Smooth muscle cell (in vitro differentiated cells): ENCODE measurements around the gene DKK3. TPM values are rescaled to one million over a fixed set of nuclear protein-coding genes. Genes with fewer than 3 reads are reported as not detected.

Experiments used
- DNase-seq: peaks from one replicate; lab custom pipeline; 2025; ENCODE audit not compliant: unreplicated experiment; lab: John Stamatoyannopoulos, UW
- H2AFZ ChIP-seq: fragments of 200-600 bp; sonication (generic); 2 replicates; pipeline ENCODE4 v1.6.0; 2016; ENCODE audit warnings: antibody characterized with exemption, low read depth, mild to moderate bottlenecking
- H3F3A ChIP-seq: fragments of 200-600 bp; sonication (generic); 2 replicates; pipeline ENCODE4 v1.6.0; 2017; ENCODE audit warnings: antibody characterized with exemption, low read depth
- H3K27ac ChIP-seq: fragments of 200-600 bp; sonication (generic); 2 replicates; pipeline ENCODE4 v1.5.1; 2016; ENCODE audit warnings: low read depth, mild to moderate bottlenecking
- H3K27me3 ChIP-seq: fragments of 200-600 bp; sonication (generic); 2 replicates; pipeline ENCODE4 v1.6.1; 2016; ENCODE audit warnings: low read depth, mild to moderate bottlenecking
- H3K36me3 ChIP-seq: fragments of 200-600 bp; sonication (generic); 2 replicates; pipeline ENCODE4 v1.5.1; 2016; ENCODE audit warnings: low read depth
- H3K4me1 ChIP-seq: fragments of 200-600 bp; sonication (generic); 2 replicates; pipeline ENCODE4 v1.5.1; 2016; ENCODE audit warnings: low read depth
- H3K4me2 ChIP-seq: fragments of 200-600 bp; sonication (generic); 2 replicates; pipeline ENCODE4 v1.6.0; 2016; ENCODE audit warnings: mild to moderate bottlenecking
- H3K4me3 ChIP-seq: fragments of 200-600 bp; sonication (generic); 2 replicates; pipeline ENCODE4 v1.5.1; 2016; ENCODE audit warnings: mild to moderate bottlenecking
- H3K79me2 ChIP-seq: fragments of 200-600 bp; sonication (generic); 2 replicates; pipeline ENCODE4 v1.6.0; 2016; ENCODE audit warnings: low read depth, mild to moderate bottlenecking
- H3K9ac ChIP-seq: fragments of 200-600 bp; sonication (generic); 2 replicates; pipeline ENCODE4 v1.6.0; 2016; ENCODE audit warnings: low read depth
- H3K9me3 ChIP-seq: fragments of 200-600 bp; sonication (generic); replicated peaks from 2 replicates; pipeline ENCODE4 v1.5.1; 2016; ENCODE audit warnings: low read depth
- H4K20me1 ChIP-seq: fragments of 200-600 bp; sonication (generic); 2 replicates; pipeline ENCODE4 v1.6.0; 2016; ENCODE audit warnings: low read depth
- WGBS: methylation state at CpG from one replicate; pipeline ENCODE4 v1.1.7; 2016; ENCODE audit warnings: low lambda C conversion rate; 5-methylcytosine and 5-hydroxymethylcytosine counted together
- polyA plus RNA-seq: library from polyadenylated mRNA; unstranded; fragments of >200 nt; fragmentation: Nextera tagmentation; extraction: Ambion mirVana; gene quantifications from 2 replicates; pipeline ENCODE4 v1.2.1, GENCODE V29; 2016
- total RNA-seq: library from RNA; depleted of rRNA; stranded (reverse); fragments of >200 nt; gene quantifications from 2 replicates; pipeline ENCODE4 v1.2.3, GENCODE V29; 2014
- TF ChIP-seq, protein P1 (sequence below): fragments of 200-600 bp; sonication (generic); IDR thresholded peaks from 2 replicates; pipeline ENCODE4 v1.5.1; 2017; ENCODE audit warnings: borderline replicate concordance, mild to moderate bottlenecking, antibody characterized with exemption; ENCODE audit not compliant: insufficient read depth, poor library complexity, severe bottlenecking

Gene DKK3
- total and polyA plus RNA-seq, 2 experiments from 2014 or later, result 105 to 113 TPM

DNA sequence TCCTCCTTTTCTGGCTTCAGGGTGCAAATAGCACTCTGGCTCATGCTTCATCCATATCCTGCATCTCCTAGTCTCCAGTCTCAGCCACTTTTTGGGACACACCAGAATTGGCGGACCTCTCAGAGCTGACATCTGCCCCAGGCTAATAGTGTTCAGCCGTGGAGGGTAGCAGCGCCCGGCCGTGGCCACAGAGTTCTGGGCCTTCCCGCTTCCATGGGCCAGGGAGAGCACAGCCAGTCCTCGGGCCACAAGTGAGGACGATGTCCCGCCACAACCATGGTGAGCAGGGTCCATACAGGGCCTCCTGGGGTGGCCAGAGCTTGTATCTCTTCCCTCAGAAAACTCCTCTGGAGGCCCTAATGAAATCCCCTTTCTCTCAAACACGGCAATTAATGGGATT lies 26.0 kb downstream of the DKK3 start:
- no peak overlapping the region for H2AFZ ChIP-seq
- DNase-seq, result no peak
- H3K4me1 ChIP-seq, result peaks cover 10% of the 10 kb centered on the region
- H3K4me2 ChIP-seq, result no peak overlapping the region
- H3K9ac ChIP-seq, result no peak overlapping the region
- peaks cover 7% of the 10 kb centered on the region for H3F3A ChIP-seq
- H3K79me2 ChIP-seq, result no peaks in the 10 kb centered on the region
- no peak overlapping the region for H3K4me3 ChIP-seq
- no peaks in the 10 kb centered on the region for H3K36me3 ChIP-seq
- TF ChIP-seq, protein P1, sequence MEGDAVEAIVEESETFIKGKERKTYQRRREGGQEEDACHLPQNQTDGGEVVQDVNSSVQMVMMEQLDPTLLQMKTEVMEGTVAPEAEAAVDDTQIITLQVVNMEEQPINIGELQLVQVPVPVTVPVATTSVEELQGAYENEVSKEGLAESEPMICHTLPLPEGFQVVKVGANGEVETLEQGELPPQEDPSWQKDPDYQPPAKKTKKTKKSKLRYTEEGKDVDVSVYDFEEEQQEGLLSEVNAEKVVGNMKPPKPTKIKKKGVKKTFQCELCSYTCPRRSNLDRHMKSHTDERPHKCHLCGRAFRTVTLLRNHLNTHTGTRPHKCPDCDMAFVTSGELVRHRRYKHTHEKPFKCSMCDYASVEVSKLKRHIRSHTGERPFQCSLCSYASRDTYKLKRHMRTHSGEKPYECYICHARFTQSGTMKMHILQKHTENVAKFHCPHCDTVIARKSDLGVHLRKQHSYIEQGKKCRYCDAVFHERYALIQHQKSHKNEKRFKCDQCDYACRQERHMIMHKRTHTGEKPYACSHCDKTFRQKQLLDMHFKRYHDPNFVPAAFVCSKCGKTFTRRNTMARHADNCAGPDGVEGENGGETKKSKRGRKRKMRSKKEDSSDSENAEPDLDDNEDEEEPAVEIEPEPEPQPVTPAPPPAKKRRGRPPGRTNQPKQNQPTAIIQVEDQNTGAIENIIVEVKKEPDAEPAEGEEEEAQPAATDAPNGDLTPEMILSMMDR, result no peak
- H3K9me3 ChIP-seq, result no peaks in the 10 kb centered on the region
- H3K27ac ChIP-seq, result no peak overlapping the region
- H4K20me1 ChIP-seq, result no peaks in the 10 kb centered on the region
- 93% methylated on average over 10 of the region's 10 CpGs for WGBS
- H3K27me3 ChIP-seq, result no peaks in the 10 kb centered on the region

- Histone ChIP-seq H3K27me3 (no peaks in the 10 kb centered on the region), H3K4me1 (peaks cover 16% of the 10 kb centered on the region), H4K20me1 (no peaks in the 10 kb centered on the region), H3K79me2 (no peaks in the 10 kb centered on the region), H3K9ac (no peak overlapping the region), H3K4me2 (no peak overlapping the region), H3K4me3 (no peak overlapping the region), H3K27ac (no peak overlapping the region), H2AFZ (no peak overlapping the region), H3K9me3 (no peaks in the 10 kb centered on the region), H3F3A (peaks cover 2% of the 10 kb centered on the region), H3K36me3 (no peaks in the 10 kb centered on the region)
- TF ChIP-seq, protein P1, result no peak
- WGBS, result 99% methylated on average over 6 of the region's 6 CpGs
- DNase-seq, result no peak
These were observed 26.6 kb downstream of the DKK3 start for GRCh38 chr11:11981840-11982239.

DNA sequence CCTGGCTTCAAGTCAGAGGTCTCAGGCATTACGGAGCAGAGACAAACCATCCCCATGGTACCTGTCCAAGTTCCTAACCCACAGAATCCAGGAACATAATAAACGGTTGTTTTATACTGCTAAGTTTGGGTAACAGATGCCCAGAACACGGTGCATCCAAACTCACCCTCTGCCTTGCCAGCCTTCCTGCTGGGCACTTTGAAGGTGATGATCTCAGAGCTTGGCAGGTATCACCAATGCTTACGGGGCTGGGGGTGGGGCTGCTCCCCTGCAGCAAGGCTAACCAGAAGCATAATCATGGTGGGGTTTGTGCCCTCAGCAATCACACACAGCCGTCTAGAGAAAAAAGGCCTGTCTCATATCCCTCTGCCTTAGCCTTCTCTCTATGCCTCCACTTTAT lies 27.1 kb downstream of the DKK3 start:
- Histone ChIP-seq H3K4me2 (no peak overlapping the region), H3K36me3 (no peaks in the 10 kb centered on the region), H3K9me3 (no peaks in the 10 kb centered on the region), H2AFZ (no peak overlapping the region), H3K79me2 (no peaks in the 10 kb centered on the region), H4K20me1 (no peaks in the 10 kb centered on the region), H3K9ac (no peak overlapping the region), H3K4me3 (no peak overlapping the region), H3K4me1 (peaks cover 20% of the 10 kb centered on the region), H3K27ac (no peak overlapping the region), H3F3A (peaks cover 2% of the 10 kb centered on the region), H3K27me3 (no peaks in the 10 kb centered on the region)
- 93% methylated on average over 5 of the region's 5 CpGs for WGBS
- DNase-seq, result no peak
- TF ChIP-seq, protein P1, result no peak

DNA sequence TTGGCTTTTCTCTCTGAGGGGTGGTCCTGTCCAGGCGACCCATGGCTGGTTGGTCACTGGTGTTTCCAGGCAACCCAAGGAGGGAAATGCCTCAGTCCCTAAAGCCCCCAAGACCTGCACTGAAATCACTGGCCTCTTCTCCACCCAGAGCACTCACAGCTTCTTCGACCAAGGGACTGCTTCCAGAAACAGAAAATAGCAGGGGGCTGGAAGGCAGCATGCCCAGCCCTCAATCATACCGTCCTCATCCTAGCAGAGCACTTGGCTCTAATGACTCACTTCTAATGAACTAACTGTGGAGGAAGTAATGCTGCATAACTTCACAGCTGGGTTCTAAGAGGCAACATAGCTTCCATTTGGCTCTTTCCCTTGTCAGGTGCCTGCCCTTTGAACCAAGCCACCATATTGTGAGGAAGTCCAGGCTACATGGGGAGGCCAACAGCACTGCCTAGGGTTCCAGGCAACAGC lies 27.6 kb downstream of the DKK3 start:
- Histone ChIP-seq H3K9ac (no peak overlapping the region), H3K27ac (peak overlapping the region; percentile 61)

More for the DNA sequence above, 27.6 kb downstream of the DKK3 start:
- Histone ChIP-seq H3F3A (peaks cover 2% of the 10 kb centered on the region), H3K4me1 (peaks cover 21% of the 10 kb centered on the region), H3K27me3 (no peaks in the 10 kb centered on the region), H3K36me3 (no peaks in the 10 kb centered on the region), H2AFZ (no peak overlapping the region), H3K4me2 (no peak overlapping the region), H3K79me2 (no peaks in the 10 kb centered on the region), H3K9me3 (no peaks in the 10 kb centered on the region), H4K20me1 (no peaks in the 10 kb centered on the region), H3K4me3 (no peak overlapping the region)
- 70% methylated on average over 3 of the region's 3 CpGs for WGBS
- DNase-seq, result no peak
- TF ChIP-seq, protein P1, result no peak
